Gastrocnemius medialis (tissue), 4 donors: Measurements from ENCODE around the gene NSUN7. TPM values are rescaled to one million over a fixed set of nuclear protein-coding genes. Genes with fewer than 3 reads are reported as not detected.
"Not testable (repeated sequence)": the region's sequence is repeated elsewhere in the genome, so short reads cannot be mapped to it uniquely, and the experiment has no call there.

Experiments
- ATAC-seq, 2 donors: fragments of 150-250 bp; one replicate each; pipeline ENCODE4 v1.9.1; 2016
- DNase-seq, 2 donors: peaks; one replicate each; pipeline ENCODE4 v3.0.0-alpha.2; 2019
- H3K27ac ChIP-seq, 4 donors: fragments of 200-600 bp; sonication (generic); 1 replicate in 1 of 4; 2 replicates in 3 of 4; pipeline ENCODE4 v1.5.1; 2016 to 2018; ENCODE audit warnings: mild to moderate bottlenecking in 2 of 4, moderate library complexity in 1 of 4
- H3K27me3 ChIP-seq, 3 donors: fragments of 200-600 bp; sonication (generic) in 2 of 3; 1 replicate in 1 of 3; 2 replicates in 2 of 3; pipeline versions ENCODE4 v1.5.1 to v1.6.0; 2016 to 2019; ENCODE audit warnings: mild to moderate bottlenecking in 1 of 3, moderate library complexity in 1 of 3
- H3K36me3 ChIP-seq, 2 donors: fragments of 200-600 bp; sonication (generic) in 1 of 2; one replicate each; pipeline ENCODE4 v1.5.1; 2017 to 2018
- H3K4me1 ChIP-seq, 2 donors: fragments of 200-600 bp; sonication (generic) in 1 of 2; one replicate each; pipeline ENCODE4 v1.5.1; 2016 to 2017; ENCODE audit warnings: mild to moderate bottlenecking in 2 of 2
- H3K4me3 ChIP-seq, 4 donors: fragments of 200-600 bp; sonication (generic) in 3 of 4; 1 replicate in 1 of 4; 2 replicates in 3 of 4; pipeline ENCODE4 v1.5.1; 2016 to 2019; ENCODE audit warnings: mild to moderate bottlenecking in 2 of 4
- H3K9me3 ChIP-seq, 3 donors: fragments of 200-600 bp; sonication (generic) in 2 of 3; 1 replicate in 1 of 3; 2 replicates in 2 of 3; pipeline ENCODE4 v1.5.1; 2016 to 2019
- CTCF ChIP-seq, 5 experiments: fragments of 450-650 bp in 3 of 5; fragments of 200-600 bp in 2 of 5; sonication (generic) in 2 of 5; IDR thresholded peaks in 4 of 5; conservative IDR thresholded peaks in 1 of 5; 1 replicate in 4 of 5; 2 replicates in 1 of 5; pipeline ENCODE4 v1.5.1; 2016 to 2019; ENCODE audit warnings: antibody characterized with exemption in 5 of 5, mild to moderate bottlenecking in 3 of 5, moderate library complexity in 3 of 5
- POLR2A ChIP-seq, 2 donors: fragments of 450-650 bp; IDR thresholded peaks; one replicate each; pipeline ENCODE4 v1.6.1; 2017; ENCODE audit warnings: antibody characterized with exemption in 2 of 2, mild to moderate bottlenecking in 2 of 2, moderate library complexity in 2 of 2
- in situ Hi-C, 4 donors: fragments of 200-750 bp; cut with MboI; loops; one replicate each; pipeline versions ENCODE4 v1.15.0 to v1.8.0; 2017; ENCODE audit warnings: low sequenced_read_pairs in 4 of 4
- intact Hi-C: fragments of 100-400 bp; cut with DNase I; formaldehyde crosslinking; loops from one replicate; pipeline ENCODE4 v1.15.1; 2023; ENCODE audit warnings: low total_unique reads
- total RNA-seq, 4 donors: library from RNA; depleted of rRNA; stranded (reverse); fragments of >200 nt; gene quantifications; one replicate each; pipeline versions ENCODE4 v1.1.0 to v1.2.3, GENCODE V29; 2016

Gene NSUN7
- total RNA-seq, 4 donors from 2014 or later, result 0.18 TPM; not detected in 3

GRCh38 chr4:40710484-40711254 lies 39.1 kb upstream of the NSUN7 start:
- H3K9me3 ChIP-seq, result no peaks in the 10 kb centered on the region
- no peak for ATAC-seq
- DNase-seq, result no peak
- no peak overlapping the region for H3K27ac ChIP-seq
- H3K4me1 ChIP-seq, result no peaks in the 10 kb centered on the region
- in situ Hi-C loops (no loop called here), intact Hi-C loops (no loop called here)
- H3K27me3 ChIP-seq, result no peaks in the 10 kb centered on the region
- no peak overlapping the region for H3K4me3 ChIP-seq
- TF ChIP-seq CTCF (IDR thresholded peaks at IDR 0.05 in 4 of 5, conservative IDR thresholded peaks at IDR 0.05 in 1 of 5), result no peak
- TF ChIP-seq POLR2A (IDR thresholded peaks at IDR 0.05), result no peak
- no peaks in the 10 kb centered on the region for H3K36me3 ChIP-seq

- ATAC-seq, H3K36me3 ChIP-seq, in situ Hi-C loops, H3K4me1 ChIP-seq, H3K27me3 ChIP-seq, intact Hi-C loops, H3K4me3 ChIP-seq, DNase-seq, H3K9me3 ChIP-seq, H3K27ac ChIP-seq: not testable (repeated sequence)
Observed at GRCh38 chr4:40713001-40713400, 36.8 kb upstream of the NSUN7 start.

GRCh38 chr4:40713798-40714197 lies 36.0 kb upstream of the NSUN7 start:
- Histone ChIP-seq H3K27me3 (no peaks in the 10 kb centered on the region), H3K4me1 (no peaks in the 10 kb centered on the region), H3K36me3 (no peaks in the 10 kb centered on the region), H3K4me3 (no peak overlapping the region), H3K27ac (no peak overlapping the region), H3K9me3 (no peaks in the 10 kb centered on the region)
- TF ChIP-seq POLR2A (IDR thresholded peaks at IDR 0.05), result no peak
- TF ChIP-seq CTCF (IDR thresholded peaks at IDR 0.05 in 4 of 5, conservative IDR thresholded peaks at IDR 0.05 in 1 of 5), result no peak
- ATAC-seq, result no peak
- in situ Hi-C loops (no loop called here), intact Hi-C loops (no loop called here)
- no peak for DNase-seq

GRCh38 chr4:40718586-40718985 lies 31.2 kb upstream of the NSUN7 start:
- Histone ChIP-seq H3K27ac (no peak overlapping the region), H3K36me3 (no peaks in the 10 kb centered on the region), H3K9me3 (no peaks in the 10 kb centered on the region), H3K27me3 (no peaks in the 10 kb centered on the region), H3K4me1 (no peaks in the 10 kb centered on the region), H3K4me3 (no peak overlapping the region)
- no peak for DNase-seq
- ATAC-seq, result no peak
- intact Hi-C loops, result no loop called here
- in situ Hi-C loops, result no loop called here
- TF ChIP-seq CTCF (IDR thresholded peaks at IDR 0.05 in 4 of 5, conservative IDR thresholded peaks at IDR 0.05 in 1 of 5), result no peak
- TF ChIP-seq POLR2A (IDR thresholded peaks at IDR 0.05), result no peak

GRCh38 chr4:40719008-40719623 lies 30.6 kb upstream of the NSUN7 start:
- DNase-seq (no peak), ATAC-seq (no peak)
- H3K4me1 ChIP-seq, result no peaks in the 10 kb centered on the region
- no peaks in the 10 kb centered on the region for H3K9me3 ChIP-seq
- intact Hi-C loops (no loop called here), in situ Hi-C loops (no loop called here)
- H3K36me3 ChIP-seq, result no peaks in the 10 kb centered on the region
- no peak overlapping the region for H3K4me3 ChIP-seq
- H3K27ac ChIP-seq, result no peak overlapping the region
- no peaks in the 10 kb centered on the region for H3K27me3 ChIP-seq
- TF ChIP-seq POLR2A (IDR thresholded peaks at IDR 0.05) (no peak), CTCF (IDR thresholded peaks at IDR 0.05 in 4 of 5, conservative IDR thresholded peaks at IDR 0.05 in 1 of 5) (no peak)
